GM18526 (cell line): Measurements from ENCODE around the gene PARP15.
A peak's percentile ranks its signal among the peaks of the same experiment; 100 is the strongest.

Source experiments
- POLR2A ChIP-seq: IDR thresholded peaks from 3 replicates; pipeline ENCODE4 v1.6.1; 2011; ENCODE audit not compliant: insufficient read length; ENCODE audit errors: extremely low read depth

The PARP15 gene

DNA sequence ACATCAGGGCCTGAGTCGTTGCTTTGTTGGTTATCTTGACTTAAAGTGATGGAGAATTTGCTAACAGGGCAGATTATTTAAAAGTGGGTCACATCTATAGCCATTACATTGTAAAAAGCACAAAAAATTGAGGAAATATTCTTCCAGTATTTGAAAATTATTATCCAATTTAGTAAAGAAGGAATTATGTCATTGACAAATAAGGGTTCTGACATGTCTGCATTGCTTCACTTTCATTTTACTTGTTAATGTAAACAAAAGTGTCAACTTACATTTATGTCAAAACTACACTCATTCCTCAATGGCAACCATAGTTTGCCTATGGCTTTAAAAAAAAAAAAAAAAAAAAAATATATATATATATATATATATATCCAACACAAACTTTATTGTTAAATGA, 99.8 kb downstream of the PARP15 start:
- TF ChIP-seq POLR2A: no peak

DNA sequence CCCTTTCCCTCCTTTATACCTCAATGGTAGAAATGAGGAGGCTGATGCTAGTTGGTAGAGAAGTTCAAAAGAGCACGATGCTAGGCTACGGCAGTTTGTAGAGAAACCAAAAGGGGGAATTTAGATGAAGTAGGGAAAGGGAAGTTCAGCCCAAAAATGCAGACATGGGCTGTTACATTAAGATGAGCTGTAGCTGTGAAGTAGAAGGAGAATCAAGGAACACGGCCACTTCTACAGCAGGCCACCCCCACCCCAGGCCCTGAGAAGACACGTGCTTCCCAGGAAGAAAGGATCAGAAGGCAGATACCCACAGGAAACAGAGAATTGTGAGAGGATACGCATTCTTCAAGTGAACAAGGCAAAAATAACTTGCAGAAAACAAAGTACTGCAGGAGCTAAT, 101.1 kb downstream of the PARP15 start:
- no peak for TF ChIP-seq POLR2A

DNA sequence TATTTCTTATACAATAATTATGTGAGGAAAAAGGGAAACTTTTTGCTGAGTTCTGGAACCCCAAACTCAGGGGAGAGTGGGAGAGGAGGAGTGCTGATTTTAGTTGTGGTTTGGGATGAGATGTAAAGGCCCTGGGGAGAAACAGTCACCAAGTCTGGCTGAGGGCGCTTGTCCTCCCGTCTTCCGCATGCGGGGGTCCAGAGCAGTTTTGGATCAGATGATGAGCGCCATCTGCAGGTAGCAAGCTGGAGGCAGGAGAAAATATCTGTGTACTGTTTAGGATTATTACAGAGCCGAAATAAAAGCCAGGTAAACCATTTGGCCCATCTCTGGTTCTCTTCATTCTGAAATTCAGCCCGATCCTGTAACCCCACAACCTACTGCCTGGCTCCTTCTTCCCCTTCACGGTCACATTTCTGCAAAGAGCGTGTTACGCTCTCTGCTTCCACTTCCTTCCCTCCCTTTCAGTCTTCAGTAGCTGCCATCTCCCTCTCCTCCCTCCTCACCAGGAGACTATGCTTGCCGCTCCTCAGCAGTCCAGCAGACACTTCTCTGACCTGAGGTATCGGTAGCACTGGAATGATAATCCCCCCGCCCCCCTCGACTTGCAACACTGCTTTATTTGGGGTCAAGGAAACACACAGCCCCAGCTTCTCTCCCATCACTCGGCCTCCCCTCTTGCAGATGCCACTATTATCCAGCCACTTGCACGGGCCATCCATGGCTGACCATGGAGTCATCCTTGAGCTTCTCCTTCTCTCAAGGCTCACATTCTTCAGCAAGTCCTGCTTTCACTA, 101.8 kb downstream of the PARP15 start:
- TF ChIP-seq POLR2A: peak; percentile 12

DNA sequence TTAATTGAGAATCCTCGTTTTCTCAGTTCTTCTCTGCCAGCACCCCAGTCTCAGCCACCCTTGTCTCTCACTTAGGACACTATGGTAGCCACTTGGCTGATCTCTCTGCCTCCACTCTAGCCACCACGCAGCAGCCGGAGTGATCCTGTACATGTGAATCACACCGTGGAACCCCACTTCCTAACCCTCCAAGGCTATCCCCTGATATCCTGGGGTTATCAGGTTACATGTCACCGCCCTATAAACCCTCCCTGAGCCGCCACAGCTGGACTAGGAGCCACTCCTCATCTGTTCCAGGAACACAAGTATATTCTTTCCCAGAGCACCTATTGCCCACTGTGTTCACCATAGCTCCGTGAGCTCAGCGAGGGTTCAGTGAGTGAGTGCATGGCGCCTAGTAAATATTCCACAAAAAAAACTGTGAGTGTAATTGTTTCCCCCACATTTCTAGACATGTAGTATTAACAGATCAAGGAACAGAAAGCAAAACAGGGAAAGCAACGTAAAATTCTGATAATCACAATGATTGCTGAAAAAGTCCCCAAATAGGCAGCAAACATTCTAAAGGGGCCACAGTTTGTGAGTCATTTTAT, 102.5 kb downstream of the PARP15 start:
- TF ChIP-seq POLR2A: no peak

GRCh38 chr3:122680475-122681283, 103.2 kb downstream of the PARP15 start, which contains the start of gene PARP14:
Gene PARP14 (plus strand): TSS chr3:122680839. CDS start chr3:122680884, 45 bp downstream.
- TF ChIP-seq POLR2A: peak; percentile 86

DNA sequence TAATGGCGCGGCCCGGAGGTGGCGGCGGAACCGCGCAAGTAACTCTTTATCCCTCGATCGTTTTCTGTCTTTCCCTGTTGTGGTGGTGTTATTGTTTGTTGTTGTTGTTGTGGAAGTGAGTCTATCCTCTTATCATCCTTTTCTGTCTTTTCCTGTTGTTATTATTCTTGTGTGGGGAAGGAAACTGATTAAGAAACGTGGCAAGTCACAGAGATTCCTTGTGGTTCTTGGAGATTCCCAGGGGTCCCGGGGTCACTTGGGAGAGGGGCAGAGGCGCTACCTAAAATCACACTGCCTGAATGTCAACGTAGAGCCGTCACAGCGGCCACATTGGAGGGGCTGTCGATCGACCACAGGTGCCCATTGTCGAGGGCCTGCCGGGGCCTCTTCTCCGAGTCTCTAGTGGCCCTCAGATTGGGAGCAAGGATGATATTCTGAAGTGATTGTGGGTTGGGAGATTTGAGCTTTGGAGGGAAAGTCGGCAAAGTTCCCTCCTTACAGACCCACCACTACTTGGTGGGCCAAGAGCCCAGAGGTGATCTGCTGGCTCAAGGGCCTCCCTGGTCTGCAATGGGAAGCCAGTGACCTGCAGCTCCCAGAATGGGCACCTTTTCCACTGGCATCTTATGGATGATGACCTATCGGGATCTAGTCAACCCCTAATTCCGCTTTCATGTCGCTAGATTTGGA, 104.0 kb downstream of the PARP15 start:
- no peak for TF ChIP-seq POLR2A

GRCh38 chr3:122681974-122682409, 104.5 kb downstream of the PARP15 start:
- TF ChIP-seq POLR2A: no peak

DNA sequence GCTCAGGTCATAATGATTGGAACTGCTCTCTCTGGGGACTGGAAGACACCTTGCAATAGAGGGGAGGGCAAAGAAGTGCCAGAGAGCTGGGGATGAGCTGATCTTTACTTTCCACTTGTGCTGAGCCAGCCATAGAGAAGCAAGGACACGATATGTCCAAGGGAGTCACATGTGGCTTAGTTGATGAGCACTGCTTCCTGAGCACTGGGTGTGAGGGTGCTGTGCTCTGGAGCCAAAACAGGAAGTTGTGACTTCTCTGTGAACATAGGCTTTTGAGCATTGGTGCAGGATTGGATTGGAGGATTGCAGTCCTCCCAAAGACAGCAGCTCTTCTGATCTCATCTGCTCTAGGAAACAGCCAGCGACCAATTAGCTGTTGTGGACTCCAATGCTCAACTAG, 109.8 kb downstream of the PARP15 start:
- TF ChIP-seq POLR2A: no peak
